ENCODE data around the gene PFKFB2. TPM values are rescaled to one million over a fixed set of nuclear protein-coding genes. Genes with fewer than 3 reads are reported as not detected.
A peak's percentile ranks its signal among the peaks of the same experiment; 100 is the strongest.

Gene PFKFB2
- polyA plus RNA-seq, 2 of the 4 experiments (the other 2 are of a cell fraction): 7.4 to 8.4 TPM

GRCh38 chr1:207051191-207051943 is 1.7 kb upstream of the PFKFB2 start, which contains the start of gene YOD1:
Gene YOD1, minus strand, starts transcription at chr1:207051208. Its CDS starts 178 bp downstream, at chr1:207051030.
- H3K4me3 ChIP-seq: peak within 1 kb of the TSS; percentile 91
- H3K9me3 ChIP-seq: no peaks in the 10 kb centered on the region
- CTCF ChIA-PET: interaction anchor here (1.3 to 3.3 kb wide), 4 partner anchors 19 to 435 kb away, joined by 3 to 40 read pairs (median 8); partner anchors contain the start of gene C1orf116
- WGBS (ENCODE audit: missing lambda C conversion rate): 12% methylated on average over 15 of the region's 15 CpGs
- POLR2A ChIA-PET: interaction anchor here (0.6 to 1.3 kb wide), 2 partner anchors 9 to 270 kb away, joined by 3 read pairs; partner anchors contain the start of gene CD55
- FAIRE-seq (no peak), ATAC-seq (peak; percentile 9 to 12; a peak in 3 of 6 replicates), DNase-seq (ENCODE audit: low read depth in 1 of 2, low spot score in 1 of 2) (peak in 1 of 2 experiments; percentile 60)
- TF ChIP-seq FOSL2 (IDR thresholded peaks at IDR 0.05) (no peak), FOSL2 (CRISPR knock-in tag; IDR thresholded peaks at IDR 0.05) (peak; percentile 61), E2F6 (IDR thresholded peaks at IDR 0.05; ENCODE audit: borderline replicate concordance, low read depth) (0 out of 2 replicates have a peak, but pooled peaks have one; percentile 25), ZNF302 (CRISPR knock-in tag; IDR thresholded peaks at IDR 0.05) (no peak), MAX (IDR thresholded peaks at IDR 0.05) (peak; percentile 29)
- peaks cover 44% of the 10 kb centered on the region for H3K4me1 ChIP-seq
- H3K27ac ChIP-seq: peak within 1 kb of the TSS; percentile 94 to 97
- H3K4me2 ChIP-seq: peak within 1 kb of the TSS; percentile 80

- ChIA-PET CTCF (interaction anchor here (0.6 to 3.1 kb wide), 6 partner anchors 14 to 445 kb away, joined by 3 to 13 read pairs (median 6); no protein-coding TSS in a partner anchor), POLR2A (no interaction called here)
- no peaks in the 10 kb centered on the region for H3K9me3 ChIP-seq
- H3K27ac ChIP-seq: no peak overlapping the region
- FAIRE-seq (no peak), ATAC-seq (no peak), DNase-seq (ENCODE audit: low read depth in 1 of 2, low spot score in 1 of 2) (no peak)
- H3K4me2 ChIP-seq: no peak overlapping the region
- H3K4me1 ChIP-seq: peaks cover 13% of the 10 kb centered on the region
- H3K4me3 ChIP-seq: no peak overlapping the region
- TF ChIP-seq EP300 (IDR thresholded peaks at IDR 0.05) (no peak), RFX5 (IDR thresholded peaks at IDR 0.05) (no peak), HDAC2 (IDR thresholded peaks at IDR 0.05) (no peak), EHMT2 (IDR thresholded peaks at IDR 0.05; ENCODE audit: low read depth) (no peak), E2F6 (IDR thresholded peaks at IDR 0.05; ENCODE audit: borderline replicate concordance, low read depth) (no peak), ELK1 (IDR thresholded peaks at IDR 0.05; ENCODE audit: low read depth, low read length) (no peak), BHLHE40 (IDR thresholded peaks at IDR 0.05; ENCODE audit: low read depth, low read length) (no peak), FOSL2 (IDR thresholded peaks at IDR 0.05) (no peak), FOSL2 (CRISPR knock-in tag; IDR thresholded peaks at IDR 0.05) (no peak), KDM1A (IDR thresholded peaks at IDR 0.05; ENCODE audit: low read depth) (no peak), NPAS2 (CRISPR knock-in tag; IDR thresholded peaks at IDR 0.05; ENCODE audit: borderline replicate concordance) (no peak), FOSB (CRISPR knock-in tag; IDR thresholded peaks at IDR 0.05) (no peak), NFE2L2 (conservative IDR thresholded peaks at IDR 0.05; ENCODE audit: low read length) (no peak), JUN (IDR thresholded peaks at IDR 0.05) (no peak), CBX8 (IDR thresholded peaks at IDR 0.05) (no peak), KDM5A (IDR thresholded peaks at IDR 0.05) (no peak), MAFK (IDR thresholded peaks at IDR 0.05; ENCODE audit: partially characterized antibody) (no peak), HOXB5 (CRISPR knock-in tag; IDR thresholded peaks at IDR 0.05) (no peak), RARB (CRISPR knock-in tag; IDR thresholded peaks at IDR 0.05) (no peak), RNF2 (IDR thresholded peaks at IDR 0.05; ENCODE audit: borderline replicate concordance, low read depth) (no peak), CTCF (IDR thresholded peaks at IDR 0.05) (no peak)
- WGBS (ENCODE audit: missing lambda C conversion rate): 86% methylated on average over 2 of the region's 2 CpGs
Observed at GRCh38 chr1:207054491-207054890, 1.4 kb downstream of the PFKFB2 start.

Measured in A549 (cell line).